Smooth muscle cell (in vitro differentiated cells): ENCODE measurements around the gene GLDC. TPM values are rescaled to one million over a fixed set of nuclear protein-coding genes. Genes with fewer than 3 reads are reported as not detected.

Experiments
- DNase-seq: peaks from one replicate; lab custom pipeline; 2025; ENCODE audit not compliant: unreplicated experiment; lab: John Stamatoyannopoulos, UW
- H2AFZ ChIP-seq: fragments of 200-600 bp; sonication (generic); 2 replicates; pipeline ENCODE4 v1.6.0; 2016; ENCODE audit warnings: antibody characterized with exemption, low read depth, mild to moderate bottlenecking
- H3F3A ChIP-seq: fragments of 200-600 bp; sonication (generic); 2 replicates; pipeline ENCODE4 v1.6.0; 2017; ENCODE audit warnings: antibody characterized with exemption, low read depth
- H3K27ac ChIP-seq: fragments of 200-600 bp; sonication (generic); 2 replicates; pipeline ENCODE4 v1.5.1; 2016; ENCODE audit warnings: low read depth, mild to moderate bottlenecking
- H3K27me3 ChIP-seq: fragments of 200-600 bp; sonication (generic); 2 replicates; pipeline ENCODE4 v1.6.1; 2016; ENCODE audit warnings: low read depth, mild to moderate bottlenecking
- H3K36me3 ChIP-seq: fragments of 200-600 bp; sonication (generic); 2 replicates; pipeline ENCODE4 v1.5.1; 2016; ENCODE audit warnings: low read depth
- H3K4me1 ChIP-seq: fragments of 200-600 bp; sonication (generic); 2 replicates; pipeline ENCODE4 v1.5.1; 2016; ENCODE audit warnings: low read depth
- H3K4me2 ChIP-seq: fragments of 200-600 bp; sonication (generic); 2 replicates; pipeline ENCODE4 v1.6.0; 2016; ENCODE audit warnings: mild to moderate bottlenecking
- H3K4me3 ChIP-seq: fragments of 200-600 bp; sonication (generic); 2 replicates; pipeline ENCODE4 v1.5.1; 2016; ENCODE audit warnings: mild to moderate bottlenecking
- H3K79me2 ChIP-seq: fragments of 200-600 bp; sonication (generic); 2 replicates; pipeline ENCODE4 v1.6.0; 2016; ENCODE audit warnings: low read depth, mild to moderate bottlenecking
- H3K9ac ChIP-seq: fragments of 200-600 bp; sonication (generic); 2 replicates; pipeline ENCODE4 v1.6.0; 2016; ENCODE audit warnings: low read depth
- H3K9me3 ChIP-seq: fragments of 200-600 bp; sonication (generic); replicated peaks from 2 replicates; pipeline ENCODE4 v1.5.1; 2016; ENCODE audit warnings: low read depth
- H4K20me1 ChIP-seq: fragments of 200-600 bp; sonication (generic); 2 replicates; pipeline ENCODE4 v1.6.0; 2016; ENCODE audit warnings: low read depth
- WGBS: methylation state at CpG from one replicate; pipeline ENCODE4 v1.1.7; 2016; ENCODE audit warnings: low lambda C conversion rate; 5-methylcytosine and 5-hydroxymethylcytosine counted together
- polyA plus RNA-seq: library from polyadenylated mRNA; unstranded; fragments of >200 nt; fragmentation: Nextera tagmentation; extraction: Ambion mirVana; gene quantifications from 2 replicates; pipeline ENCODE4 v1.2.1, GENCODE V29; 2016
- total RNA-seq: library from RNA; depleted of rRNA; stranded (reverse); fragments of >200 nt; gene quantifications from 2 replicates; pipeline ENCODE4 v1.2.3, GENCODE V29; 2014
- TF ChIP-seq, protein P1 (sequence below): fragments of 200-600 bp; sonication (generic); IDR thresholded peaks from 2 replicates; pipeline ENCODE4 v1.5.1; 2017; ENCODE audit warnings: borderline replicate concordance, mild to moderate bottlenecking, antibody characterized with exemption; ENCODE audit not compliant: insufficient read depth, poor library complexity, severe bottlenecking

Gene GLDC
- total and polyA plus RNA-seq, 2 experiments from 2014 or later = 0.13 to 0.45 TPM

DNA sequence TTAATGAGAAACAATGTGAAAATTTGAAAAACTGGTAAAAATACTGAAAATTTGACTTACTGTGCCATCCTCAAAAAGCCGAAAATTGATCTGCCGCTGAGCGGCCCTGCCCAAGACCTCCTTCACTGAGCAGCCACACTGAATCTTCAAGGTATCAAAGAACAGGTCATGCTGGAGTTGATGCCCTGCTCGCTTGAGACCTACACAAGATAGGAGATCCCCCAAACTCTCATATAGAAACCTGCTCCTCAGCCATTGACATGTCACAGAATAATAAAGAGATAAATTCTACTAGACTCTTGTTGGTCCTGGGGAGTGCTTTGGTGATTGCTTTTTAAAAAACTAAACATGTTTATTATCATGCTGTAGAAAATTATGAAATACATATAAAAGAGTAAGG, 52.7 kb downstream of the GLDC start:
- H3K4me1 ChIP-seq = no peaks in the 10 kb centered on the region

DNA sequence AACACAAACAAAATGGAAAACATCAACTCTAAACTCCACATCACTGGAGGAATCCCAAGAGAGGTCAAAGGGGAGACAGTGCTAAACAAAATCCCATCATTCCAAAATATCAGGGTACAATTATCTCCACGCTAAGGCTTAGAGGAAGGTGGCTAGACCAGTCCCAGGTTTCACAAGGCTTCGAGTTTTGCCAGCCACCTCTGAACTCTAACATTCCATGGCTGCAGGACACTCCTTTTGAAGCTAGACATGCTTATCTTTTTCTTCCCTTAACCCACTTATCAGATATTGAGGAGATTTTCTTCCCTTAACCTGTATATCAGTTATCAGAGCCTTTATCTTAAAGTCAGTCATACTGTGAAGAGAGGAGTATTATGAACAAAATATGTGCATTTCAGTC, 53.3 kb downstream of the GLDC start:
- no peaks in the 10 kb centered on the region for H4K20me1 ChIP-seq
- no peaks in the 10 kb centered on the region for H3K79me2 ChIP-seq
- H2AFZ ChIP-seq = no peak overlapping the region
- no peaks in the 10 kb centered on the region for H3K9me3 ChIP-seq
- TF ChIP-seq, protein P1, sequence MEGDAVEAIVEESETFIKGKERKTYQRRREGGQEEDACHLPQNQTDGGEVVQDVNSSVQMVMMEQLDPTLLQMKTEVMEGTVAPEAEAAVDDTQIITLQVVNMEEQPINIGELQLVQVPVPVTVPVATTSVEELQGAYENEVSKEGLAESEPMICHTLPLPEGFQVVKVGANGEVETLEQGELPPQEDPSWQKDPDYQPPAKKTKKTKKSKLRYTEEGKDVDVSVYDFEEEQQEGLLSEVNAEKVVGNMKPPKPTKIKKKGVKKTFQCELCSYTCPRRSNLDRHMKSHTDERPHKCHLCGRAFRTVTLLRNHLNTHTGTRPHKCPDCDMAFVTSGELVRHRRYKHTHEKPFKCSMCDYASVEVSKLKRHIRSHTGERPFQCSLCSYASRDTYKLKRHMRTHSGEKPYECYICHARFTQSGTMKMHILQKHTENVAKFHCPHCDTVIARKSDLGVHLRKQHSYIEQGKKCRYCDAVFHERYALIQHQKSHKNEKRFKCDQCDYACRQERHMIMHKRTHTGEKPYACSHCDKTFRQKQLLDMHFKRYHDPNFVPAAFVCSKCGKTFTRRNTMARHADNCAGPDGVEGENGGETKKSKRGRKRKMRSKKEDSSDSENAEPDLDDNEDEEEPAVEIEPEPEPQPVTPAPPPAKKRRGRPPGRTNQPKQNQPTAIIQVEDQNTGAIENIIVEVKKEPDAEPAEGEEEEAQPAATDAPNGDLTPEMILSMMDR = no peak
- 59% methylated on average over 2 of the region's 2 CpGs for WGBS
- no peaks in the 10 kb centered on the region for H3K4me1 ChIP-seq
- no peaks in the 10 kb centered on the region for H3K27me3 ChIP-seq
- no peak overlapping the region for H3K27ac ChIP-seq
- no peak overlapping the region for H3K4me3 ChIP-seq
- no peak for DNase-seq
- no peak overlapping the region for H3K9ac ChIP-seq
- no peaks in the 10 kb centered on the region for H3K36me3 ChIP-seq
- H3K4me2 ChIP-seq = no peak overlapping the region
- H3F3A ChIP-seq = no peaks in the 10 kb centered on the region

More for the DNA sequence above, 52.7 kb downstream of the GLDC start:
- H3F3A ChIP-seq = no peaks in the 10 kb centered on the region
- no peaks in the 10 kb centered on the region for H3K9me3 ChIP-seq
- H3K27ac ChIP-seq = no peak overlapping the region
- WGBS = 96% methylated on average over 4 of the region's 4 CpGs
- H3K4me3 ChIP-seq = no peak overlapping the region
- no peaks in the 10 kb centered on the region for H3K27me3 ChIP-seq
- TF ChIP-seq, protein P1 = no peak
- DNase-seq = no peak
- no peak overlapping the region for H2AFZ ChIP-seq
- H3K36me3 ChIP-seq = no peaks in the 10 kb centered on the region
- H3K4me2 ChIP-seq = no peak overlapping the region
- no peaks in the 10 kb centered on the region for H4K20me1 ChIP-seq
- H3K79me2 ChIP-seq = no peaks in the 10 kb centered on the region
- no peak overlapping the region for H3K9ac ChIP-seq

DNA sequence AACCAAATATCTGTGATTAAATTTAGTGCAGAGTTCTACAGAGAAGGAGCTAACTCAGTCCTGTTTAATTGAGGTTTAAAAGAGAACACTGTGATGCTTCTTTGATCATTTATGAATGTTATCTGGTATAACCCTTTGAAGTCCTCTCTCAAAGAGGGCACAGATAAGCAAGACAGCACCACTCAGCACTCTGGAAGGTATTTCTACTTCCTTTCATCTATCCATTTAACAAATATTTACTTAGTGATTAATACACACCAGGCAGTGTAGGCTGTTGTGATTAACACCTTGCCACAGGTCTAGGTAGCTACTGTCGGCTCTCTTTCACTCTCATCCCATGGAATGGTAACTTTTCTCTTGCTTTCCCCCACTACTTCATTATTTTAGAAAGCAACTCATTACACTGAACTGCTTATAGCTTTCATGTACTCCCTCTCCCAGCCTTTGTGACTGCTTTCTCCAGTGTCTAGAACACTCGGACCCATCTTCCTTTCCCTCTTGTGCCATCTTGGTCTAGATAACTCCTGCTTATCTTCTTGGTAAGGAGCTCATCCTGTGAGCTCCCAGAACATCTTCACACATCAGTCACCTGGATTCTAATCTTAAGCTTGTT, 54.7 kb downstream of the GLDC start:
- Histone ChIP-seq H4K20me1 (no peaks in the 10 kb centered on the region), H3F3A (no peaks in the 10 kb centered on the region), H3K79me2 (no peaks in the 10 kb centered on the region), H3K4me1 (no peaks in the 10 kb centered on the region), H3K9ac (no peak overlapping the region), H3K9me3 (no peaks in the 10 kb centered on the region), H3K4me3 (no peak overlapping the region), H3K36me3 (no peaks in the 10 kb centered on the region), H3K4me2 (no peak overlapping the region), H3K27me3 (no peaks in the 10 kb centered on the region), H2AFZ (no peak overlapping the region), H3K27ac (no peak overlapping the region)
- DNase-seq = no peak
- TF ChIP-seq, protein P1 = no peak
- 72% methylated on average over 2 of the region's 2 CpGs for WGBS

DNA sequence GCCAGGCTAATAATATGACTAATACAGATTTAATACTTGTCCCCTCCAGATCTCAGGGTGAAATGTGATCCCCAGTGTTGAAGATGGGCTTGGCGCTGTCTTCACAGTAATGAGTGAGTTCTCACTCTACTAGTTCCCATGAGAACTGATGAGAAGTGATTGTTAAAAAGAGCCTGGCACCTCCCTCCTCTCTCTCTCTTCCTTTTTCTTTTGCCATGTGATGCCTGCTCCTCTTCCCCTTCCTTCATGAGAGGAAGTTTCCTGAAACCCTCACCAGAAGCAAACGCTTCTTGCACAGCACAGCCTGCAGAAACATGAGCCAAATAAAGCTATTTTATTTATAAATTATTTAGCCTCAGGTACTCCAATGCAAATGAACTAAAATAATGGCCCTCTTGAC, 55.2 kb downstream of the GLDC start:
- H3K4me1 ChIP-seq = no peaks in the 10 kb centered on the region

More for the DNA sequence above, 55.2 kb downstream of the GLDC start:
- DNase-seq = no peak
- TF ChIP-seq, protein P1 = no peak
- no peak overlapping the region for H3K27ac ChIP-seq
- H4K20me1 ChIP-seq = no peaks in the 10 kb centered on the region
- H3K79me2 ChIP-seq = no peaks in the 10 kb centered on the region
- H3K4me3 ChIP-seq = no peak overlapping the region
- H3K36me3 ChIP-seq = no peaks in the 10 kb centered on the region
- no peak overlapping the region for H2AFZ ChIP-seq
- no peak overlapping the region for H3K9ac ChIP-seq
- H3K27me3 ChIP-seq = no peaks in the 10 kb centered on the region
- H3K9me3 ChIP-seq = no peaks in the 10 kb centered on the region
- no peaks in the 10 kb centered on the region for H3F3A ChIP-seq
- H3K4me2 ChIP-seq = no peak overlapping the region
- 93% methylated on average over 2 of the region's 2 CpGs for WGBS
